GM19023 (cell line): ENCODE data around the gene COL4A2.

ENCODE experiments used
- ATAC-seq: cut with Tn5 transposase; IDR thresholded peaks from one replicate; pipeline ENCODE4 v1.9.1; 2021; ENCODE audit warnings: mild to moderate bottlenecking, moderate library complexity; ENCODE audit not compliant: unreplicated experiment

Gene COL4A2

GRCh38 chr13:110413016-110413675 is 106.1 kb downstream of the COL4A2 start:
- no peak for ATAC-seq

- no peak for ATAC-seq
Observed at GRCh38 chr13:110413676-110414040, 106.6 kb downstream of the COL4A2 start.

DNA sequence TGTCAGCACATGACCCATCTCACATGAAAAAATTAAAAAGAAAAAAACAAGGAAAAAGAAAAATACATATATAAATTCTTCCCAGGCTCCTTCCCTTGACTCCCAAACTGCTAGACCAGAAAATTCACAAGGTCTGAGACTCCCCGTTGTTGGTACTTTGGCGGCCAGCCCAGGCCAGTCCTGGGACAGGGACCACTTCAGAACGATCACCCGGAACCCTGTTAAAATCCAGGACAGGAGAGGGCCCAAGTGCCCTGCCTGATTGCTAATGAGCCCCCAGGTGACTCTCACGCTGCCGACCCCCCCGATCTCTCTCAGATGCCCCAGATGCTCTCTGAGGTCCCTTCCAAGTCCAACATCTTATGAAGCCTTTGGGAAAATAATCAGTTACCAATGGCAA is 107.2 kb downstream of the COL4A2 start:
- no peak for ATAC-seq

DNA sequence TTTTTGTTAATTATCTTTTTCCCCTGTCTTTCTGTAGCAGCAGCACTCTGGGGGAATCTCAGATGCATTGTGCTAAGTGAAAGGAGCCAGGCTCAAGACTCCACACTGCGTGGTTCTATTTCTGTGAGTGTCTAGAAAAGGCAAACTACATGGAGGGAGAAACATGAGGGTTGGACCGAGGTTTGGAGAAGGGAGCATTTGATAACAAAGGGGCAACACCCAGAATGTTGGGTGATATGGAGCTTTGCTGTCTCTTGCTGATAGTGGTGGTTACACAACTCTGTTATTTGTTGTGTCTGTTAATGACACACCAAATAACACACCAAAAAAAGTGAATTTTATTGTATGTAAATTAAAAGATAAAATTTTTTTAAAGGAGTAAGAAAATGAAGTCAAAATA is 107.8 kb downstream of the COL4A2 start:
- no peak for ATAC-seq

- ATAC-seq = no peak
Observed at GRCh38 chr13:110415669-110416068, 108.6 kb downstream of the COL4A2 start.

- ATAC-seq = no peak
Observed at GRCh38 chr13:110416131-110417025, 109.3 kb downstream of the COL4A2 start.

DNA sequence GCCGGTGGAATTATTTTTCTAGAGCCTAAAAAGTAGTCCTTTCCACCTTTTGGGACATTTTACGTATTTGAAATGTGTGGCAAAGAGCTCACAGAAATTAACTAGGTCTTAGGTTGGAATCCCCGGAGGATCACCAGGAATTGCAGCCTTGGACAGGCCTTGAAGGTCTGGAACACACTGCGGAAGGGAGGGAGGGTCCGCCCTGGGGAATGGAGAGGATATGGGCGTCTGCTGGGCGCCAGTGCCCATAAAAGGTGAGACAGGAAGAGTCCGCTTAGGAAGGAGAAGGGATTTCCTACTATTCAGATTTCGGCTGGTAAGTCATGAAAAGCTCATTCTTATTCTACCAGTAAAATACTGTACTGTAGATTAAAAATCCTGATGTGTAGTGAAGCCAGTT is 111.9 kb downstream of the COL4A2 start:
- no peak for ATAC-seq

GRCh38 chr13:110419381-110419791 is 112.3 kb downstream of the COL4A2 start:
- no peak for ATAC-seq

GRCh38 chr13:110419946-110420345 is 112.9 kb downstream of the COL4A2 start:
- ATAC-seq = no peak

DNA sequence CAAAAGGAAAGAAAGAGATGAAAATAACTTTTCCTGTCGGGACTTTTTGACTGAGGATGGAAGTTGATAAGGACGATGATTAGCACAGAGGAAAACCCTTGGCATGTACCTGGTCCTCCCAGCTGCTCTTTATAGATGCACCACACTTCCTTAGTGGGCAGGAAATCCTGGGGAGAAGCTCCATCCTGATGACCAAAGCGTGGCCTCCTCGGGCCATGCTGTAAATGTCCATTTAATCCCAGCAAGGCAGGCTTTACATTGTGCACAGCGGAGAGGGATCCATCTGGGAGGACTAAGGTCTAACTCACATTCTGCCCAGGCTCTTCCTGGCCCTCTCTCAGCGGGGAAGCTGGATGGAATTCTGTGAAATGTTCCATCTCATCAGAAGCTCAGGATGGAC is 113.5 kb downstream of the COL4A2 start:
- ATAC-seq = no peak

- no peak for ATAC-seq
Observed at GRCh38 chr13:110421061-110421460, 114.0 kb downstream of the COL4A2 start.

- ATAC-seq = no peak
Observed at GRCh38 chr13:110421696-110422385, 114.8 kb downstream of the COL4A2 start.

- no peak for ATAC-seq
Observed at GRCh38 chr13:110422913-110423688, 116.0 kb downstream of the COL4A2 start.

DNA sequence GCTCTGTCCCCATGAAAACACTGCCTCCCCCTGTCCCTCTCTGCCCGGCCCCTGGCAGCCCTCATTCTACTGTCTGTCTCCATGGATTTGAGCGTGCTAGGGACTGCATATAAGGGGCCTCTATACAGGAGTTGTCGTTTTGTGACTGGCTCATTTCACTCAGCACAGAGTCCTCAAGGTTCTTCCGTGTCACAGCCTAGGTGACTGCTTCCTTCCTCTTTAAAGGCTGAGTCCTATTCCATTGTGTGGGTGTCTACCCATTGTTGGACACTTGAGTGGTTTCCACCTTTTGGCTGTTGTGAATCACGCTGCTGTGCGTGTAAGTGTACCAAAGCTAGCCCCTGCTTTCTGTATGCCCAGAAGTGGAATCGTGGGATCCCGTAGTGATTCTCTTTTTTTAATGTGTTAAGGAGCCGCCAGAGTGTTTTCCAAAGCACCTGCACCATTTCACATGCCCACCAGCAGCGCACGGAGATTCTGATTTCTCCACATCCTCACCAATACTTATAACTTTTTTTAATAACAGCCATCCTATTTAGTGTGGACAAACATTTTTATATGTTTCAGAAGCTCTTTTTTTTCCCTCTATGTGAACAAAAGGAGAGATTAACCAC is 116.7 kb downstream of the COL4A2 start:
- no peak for ATAC-seq

- ATAC-seq = no peak
Observed at GRCh38 chr13:110424569-110425443, 117.7 kb downstream of the COL4A2 start.

- ATAC-seq = no peak
Observed at GRCh38 chr13:110425444-110425780, 118.3 kb downstream of the COL4A2 start.

DNA sequence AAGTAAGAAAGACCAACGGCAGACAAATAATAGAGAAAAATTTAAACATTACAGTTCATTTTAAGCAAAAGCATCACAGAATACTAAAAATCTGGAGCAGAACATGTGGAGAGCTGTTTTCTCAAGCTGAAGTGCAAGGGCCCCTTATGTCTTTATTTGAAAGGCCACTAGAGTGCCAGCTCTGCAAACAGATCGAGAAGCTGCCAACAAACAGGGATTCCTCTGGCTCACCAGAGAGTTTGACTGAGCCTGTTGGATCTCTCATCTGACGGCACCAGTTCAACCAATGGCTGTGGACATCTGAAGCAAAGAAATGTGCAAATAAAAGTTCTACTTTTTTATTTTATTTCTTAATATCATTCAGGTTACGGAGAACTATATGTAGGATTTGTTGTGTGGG is 119.7 kb downstream of the COL4A2 start:
- ATAC-seq = no peak

- ATAC-seq = no peak
Observed at GRCh38 chr13:110428313-110428712, 121.2 kb downstream of the COL4A2 start.

- ATAC-seq = no peak
Observed at GRCh38 chr13:110430391-110431336, 123.6 kb downstream of the COL4A2 start.
